Mesenchymal stem cell (in vitro differentiated cells and primary cell): ENCODE results near the gene BCL7A.

Source experiments
- DNase-seq: peaks from one replicate; pipeline ENCODE4 v3.0.0-alpha.2; 2013
- H2AFZ ChIP-seq: one replicate; pipeline ENCODE4 v1.6.1; 2013; ENCODE audit warnings: low read depth, mild to moderate bottlenecking, control low read depth, inconsistent platforms, low read length, moderate library complexity
- H2AK5ac ChIP-seq: 2 replicates; pipeline ENCODE4 v1.6.1; 2013; ENCODE audit warnings: low read length, moderate library complexity, mild to moderate bottlenecking, inconsistent platforms; ENCODE audit not compliant: severe bottlenecking
- H2BK120ac ChIP-seq: one replicate; pipeline ENCODE4 v1.6.1; 2013; ENCODE audit warnings: low read depth, mild to moderate bottlenecking, inconsistent platforms, low read length, moderate library complexity
- H2BK12ac ChIP-seq, 2 experiments: one replicate each; pipeline ENCODE4 v1.6.1; 2013; ENCODE audit warnings: inconsistent platforms in 2 of 2, low read length in 2 of 2, mild to moderate bottlenecking in 2 of 2, moderate library complexity in 2 of 2, control low read depth in 1 of 2
- H2BK15ac ChIP-seq: one replicate; pipeline ENCODE4 v1.6.1; 2013; ENCODE audit warnings: mild to moderate bottlenecking, low read depth, inconsistent platforms; ENCODE audit not compliant: poor library complexity, severe bottlenecking
- H2BK5ac ChIP-seq: 2 replicates; pipeline ENCODE4 v1.6.1; 2013; ENCODE audit warnings: low read depth, mild to moderate bottlenecking, low read length, control low read depth, inconsistent platforms; ENCODE audit not compliant: poor library complexity, severe bottlenecking
- H3K14ac ChIP-seq, 2 experiments: one replicate each; pipeline ENCODE4 v1.6.1; 2013; ENCODE audit warnings: inconsistent platforms in 2 of 2, low read length in 2 of 2, control low read depth in 1 of 2, mild to moderate bottlenecking in 1 of 2, moderate library complexity in 1 of 2
- H3K18ac ChIP-seq, 2 experiments: one replicate each; pipeline ENCODE4 v1.6.1; 2013; ENCODE audit warnings: inconsistent platforms in 2 of 2, low read length in 2 of 2, control low read depth in 1 of 2, low read depth in 1 of 2, mild to moderate bottlenecking in 1 of 2
- H3K23ac ChIP-seq, 2 experiments: one replicate each; pipeline ENCODE4 v1.6.1; 2013; ENCODE audit warnings: inconsistent platforms in 2 of 2, low read length in 2 of 2, mild to moderate bottlenecking in 2 of 2, moderate library complexity in 2 of 2, control low read depth in 1 of 2
- H3K27ac ChIP-seq: 2 replicates; pipeline ENCODE4 v1.5.1; 2013; ENCODE audit warnings: mild to moderate bottlenecking, moderate library complexity, low read length, control low read depth, inconsistent platforms; ENCODE audit not compliant: poor library complexity, severe bottlenecking
- H3K27me3 ChIP-seq, 2 experiments: 2 replicates each; pipeline versions ENCODE4 v1.6.1 to v1.7.0; 2013; ENCODE audit warnings: low read length in 2 of 2, mild to moderate bottlenecking in 2 of 2, moderate library complexity in 2 of 2, control low read depth in 1 of 2, inconsistent platforms in 1 of 2; ENCODE audit not compliant: control insufficient read depth in 1 of 2, insufficient read depth in 1 of 2
- H3K36me3 ChIP-seq, 2 experiments: 2 replicates each; pipeline versions ENCODE4 v1.6.1 to v1.7.0; 2013; ENCODE audit warnings: low read length in 2 of 2, control low read depth in 1 of 2, inconsistent platforms in 1 of 2, low read depth in 1 of 2, mild to moderate bottlenecking in 1 of 2; ENCODE audit not compliant: insufficient read depth in 2 of 2, control insufficient read depth in 1 of 2
- H3K4ac ChIP-seq, 2 experiments: one replicate each; pipeline ENCODE4 v1.6.1; 2013; ENCODE audit warnings: inconsistent platforms in 2 of 2, low read length in 2 of 2, mild to moderate bottlenecking in 2 of 2, moderate library complexity in 2 of 2, control low read depth in 1 of 2, low read depth in 1 of 2
- H3K4me1 ChIP-seq: 2 replicates; pipeline ENCODE4 v1.6.1; 2013; ENCODE audit warnings: low read depth, low read length, control low read depth; ENCODE audit not compliant: control insufficient read depth, insufficient read depth
- H3K4me2 ChIP-seq: 2 replicates; pipeline ENCODE4 v1.6.1; 2013; ENCODE audit warnings: low read length, mild to moderate bottlenecking, inconsistent platforms; ENCODE audit not compliant: poor library complexity, severe bottlenecking
- H3K4me3 ChIP-seq, 2 experiments: 2 replicates each; pipeline versions ENCODE4 v1.5.1 to v1.7.0; 2013; ENCODE audit warnings: low read length in 2 of 2, mild to moderate bottlenecking in 2 of 2, control low read depth in 1 of 2, low read depth in 1 of 2; ENCODE audit not compliant: insufficient read depth in 1 of 2
- H3K79me1 ChIP-seq: replicated peaks from 2 replicates; pipeline ENCODE4 v1.6.1; 2013; ENCODE audit warnings: mild to moderate bottlenecking, control low read depth, low read length, inconsistent platforms; ENCODE audit not compliant: poor library complexity, severe bottlenecking
- H3K9ac ChIP-seq: 2 replicates; pipeline ENCODE4 v1.7.0; 2013; ENCODE audit warnings: mild to moderate bottlenecking, low read length, moderate library complexity
- H3K9me3 ChIP-seq: 2 replicates; pipeline ENCODE4 v1.7.0; 2013; ENCODE audit warnings: mild to moderate bottlenecking, low read length; ENCODE audit not compliant: control insufficient read depth
- H4K8ac ChIP-seq: one replicate; pipeline ENCODE4 v1.6.1; 2013; ENCODE audit warnings: inconsistent platforms, mild to moderate bottlenecking, low read length, moderate library complexity
- H4K91ac ChIP-seq: one replicate; pipeline ENCODE4 v1.6.1; 2013; ENCODE audit warnings: mild to moderate bottlenecking, low read length, inconsistent platforms
- WGBS: methylation state at CpG from one replicate; pipeline ENCODE4 v1.1.7; 2013; ENCODE audit warnings: mixed read lengths; 5-methylcytosine and 5-hydroxymethylcytosine counted together

The BCL7A gene

GRCh38 chr12:122078141-122079032, 56.7 kb downstream of the BCL7A start, which contains the start of gene MLXIP:
MLXIP (plus strand) TSS chr12:122078756; CDS start chr12:122078854, 98 bp downstream.
- Histone ChIP-seq H2AK5ac (no peak within 1 kb of the TSS), H3K18ac (peak within 1 kb of the TSS; percentile 65 to 67), H3K9ac (peak within 1 kb of the TSS; percentile 94), H3K23ac (peak within 1 kb of the TSS; percentile 64 to 66), H4K8ac (peak within 1 kb of the TSS; percentile 69), H3K79me1 (peaks cover 3% of the 10 kb centered on the region), H3K27me3 (no peaks in the 10 kb centered on the region), H2BK12ac (peak within 1 kb of the TSS in 1 of 2 experiments; percentile 64), H3K4ac (peak within 1 kb of the TSS; percentile 65 to 83), H2BK15ac (peak within 1 kb of the TSS; percentile 85), H3K4me1 (peaks cover 16% of the 10 kb centered on the region), H4K91ac (peak within 1 kb of the TSS; percentile 89), H3K27ac (peak within 1 kb of the TSS; percentile 13), H3K14ac (peak within 1 kb of the TSS; percentile 80 to 87), H3K36me3 (no peaks in the 10 kb centered on the region), H2AFZ (peak within 1 kb of the TSS; percentile 2), H3K4me2 (peak within 1 kb of the TSS; percentile 99), H2BK120ac (peak within 1 kb of the TSS; percentile 62), H3K4me3 (peak within 1 kb of the TSS; percentile 86 to 99), H2BK5ac (peak within 1 kb of the TSS; percentile 3), H3K9me3 (no peaks in the 10 kb centered on the region)
- WGBS = 2% methylated on average over 54 of the region's 113 CpGs
- peak; percentile 94 for DNase-seq

GRCh38 chr12:122079033-122079531, 57.4 kb downstream of the BCL7A start:
- Histone ChIP-seq H3K4me2 (peak overlapping the region; percentile 99), H2AK5ac (no peak overlapping the region), H3K79me1 (peaks cover 4% of the 10 kb centered on the region), H2BK120ac (peak overlapping the region; percentile 23), H2BK12ac (peak overlapping the region in 1 of 2 experiments; percentile 64), H3K4ac (peak overlapping the region; percentile 64 to 83), H3K4me3 (peak overlapping the region; percentile 86 to 99), H2BK15ac (peak overlapping the region; percentile 62), H3K18ac (peak overlapping the region; percentile 65 to 67), H3K4me1 (peaks cover 16% of the 10 kb centered on the region), H2AFZ (no peak overlapping the region), H2BK5ac (no peak overlapping the region), H3K9me3 (no peaks in the 10 kb centered on the region), H3K36me3 (peaks cover 3 to 5% of the 10 kb centered on the region in 2 experiments), H3K27me3 (no peaks in the 10 kb centered on the region), H3K14ac (peak overlapping the region; percentile 80 to 87), H3K9ac (peak overlapping the region; percentile 94), H3K27ac (no peak overlapping the region), H4K8ac (no peak overlapping the region), H3K23ac (peak overlapping the region; percentile 48 to 64), H4K91ac (peak overlapping the region; percentile 89)
- DNase-seq = no peak
- WGBS = 0% methylated on average over 38 of the region's 38 CpGs

- no peak for DNase-seq
- Histone ChIP-seq H2AFZ (no peak overlapping the region), H3K18ac (peak overlapping the region; percentile 35 to 42)
These were observed 57.9 kb downstream of the BCL7A start for GRCh38 chr12:122079532-122080081.

More at GRCh38 chr12:122079532-122080081, 57.9 kb downstream of the BCL7A start:
- peaks cover 6 to 10% of the 10 kb centered on the region in 2 experiments for H3K36me3 ChIP-seq
- H2BK5ac ChIP-seq = no peak overlapping the region
- peak overlapping the region; percentile 43 for H2AK5ac ChIP-seq
- 2% methylated on average over 12 of the region's 13 CpGs for WGBS
- peak overlapping the region in 1 of 2 experiments; percentile 66 for H3K23ac ChIP-seq
- H2BK15ac ChIP-seq = no peak overlapping the region
- H3K27me3 ChIP-seq = no peaks in the 10 kb centered on the region
- peak overlapping the region; percentile 99 for H3K4me2 ChIP-seq
- no peaks in the 10 kb centered on the region for H3K9me3 ChIP-seq
- peaks cover 4% of the 10 kb centered on the region for H3K79me1 ChIP-seq
- H2BK12ac ChIP-seq = peak overlapping the region in 1 of 2 experiments; percentile 6
- H3K4me1 ChIP-seq = peaks cover 16% of the 10 kb centered on the region
- peak overlapping the region; percentile 94 for H3K9ac ChIP-seq
- peak overlapping the region; percentile 86 to 99 for H3K4me3 ChIP-seq
- no peak overlapping the region for H2BK120ac ChIP-seq
- peak overlapping the region; percentile 15 for H4K8ac ChIP-seq
- peak overlapping the region in 1 of 2 experiments; percentile 83 for H3K4ac ChIP-seq
- H4K91ac ChIP-seq = no peak overlapping the region
- peak overlapping the region; percentile 45 to 66 for H3K14ac ChIP-seq
- peak overlapping the region; percentile 24 for H3K27ac ChIP-seq
